Astrocyte (in vitro differentiated cells and primary cell): ENCODE results near the gene KLB. TPM values are rescaled to one million over a fixed set of nuclear protein-coding genes. Genes with fewer than 3 reads are reported as not detected.
"Not testable (repeated sequence)": the region's sequence is repeated elsewhere in the genome, so short reads cannot be mapped to it uniquely, and the experiment has no call there.

Source experiments
- DNase-seq: peaks from one replicate; pipeline ENCODE4 v3.0.0-alpha.2; 2010; ENCODE audit warnings: low read depth
- FAIRE-seq: peaks from 2 replicates; lab custom pipeline; 2011; peaks lifted over from hg19 to GRCh38; lab: Jason Lieb, UNC
- H2AFZ ChIP-seq: 2 replicates; pipeline ENCODE4 v1.6.0; 2012; ENCODE audit warnings: low read depth, low read length, inconsistent platforms
- H3K27ac ChIP-seq: 2 replicates; pipeline ENCODE4 v1.5.1; 2011; ENCODE audit warnings: low read depth, low read length, inconsistent platforms
- H3K27me3 ChIP-seq: 2 replicates; pipeline ENCODE4 v1.6.0; 2011; ENCODE audit warnings: low read length, inconsistent platforms; ENCODE audit not compliant: insufficient read depth
- H3K36me3 ChIP-seq: 2 replicates; pipeline ENCODE4 v1.5.1; 2011; ENCODE audit warnings: low read length, inconsistent platforms; ENCODE audit not compliant: insufficient read depth
- H3K4me1 ChIP-seq: 2 replicates; pipeline ENCODE4 v1.5.1; 2011; ENCODE audit warnings: low read length, inconsistent platforms; ENCODE audit not compliant: insufficient read depth
- H3K4me2 ChIP-seq: 2 replicates; pipeline ENCODE4 v1.6.0; 2012; ENCODE audit warnings: low read length, inconsistent platforms
- H3K4me3 ChIP-seq: 2 replicates; pipeline ENCODE4 v1.5.1; 2011; ENCODE audit warnings: low read depth, mild to moderate bottlenecking, low read length, inconsistent platforms; ENCODE audit not compliant: insufficient read depth
- H3K79me2 ChIP-seq: 2 replicates; pipeline ENCODE4 v1.6.0; 2012; ENCODE audit warnings: mild to moderate bottlenecking, low read length, inconsistent platforms; ENCODE audit not compliant: insufficient read depth
- H3K9ac ChIP-seq: 2 replicates; pipeline ENCODE4 v1.6.0; 2012; ENCODE audit warnings: mild to moderate bottlenecking, low read length, inconsistent platforms
- H3K9me3 ChIP-seq: 2 replicates; pipeline ENCODE4 v1.5.1; 2012; ENCODE audit warnings: low read depth, mild to moderate bottlenecking, low read length, inconsistent platforms; ENCODE audit not compliant: insufficient read depth
- H4K20me1 ChIP-seq: 2 replicates; pipeline ENCODE4 v1.6.0; 2012; ENCODE audit warnings: low read length, inconsistent platforms; ENCODE audit not compliant: insufficient read depth
- H3K27ac Mint-ChIP-seq: one replicate; pipeline ENCODE4 v1.8.0; 2021; ENCODE audit warnings: mild to moderate bottlenecking, mixed read lengths; ENCODE audit not compliant: unreplicated experiment
- H3K27me3 Mint-ChIP-seq: one replicate; pipeline ENCODE4 v1.8.0; 2021; ENCODE audit warnings: low read depth, mixed read lengths; ENCODE audit not compliant: unreplicated experiment
- H3K36me3 Mint-ChIP-seq: one replicate; pipeline ENCODE4 v1.8.0; 2021; ENCODE audit warnings: low read depth, mixed read lengths; ENCODE audit not compliant: unreplicated experiment
- H3K4me1 Mint-ChIP-seq: one replicate; pipeline ENCODE4 v1.8.0; 2021; ENCODE audit warnings: low read depth, mixed read lengths; ENCODE audit not compliant: unreplicated experiment
- H3K4me3 Mint-ChIP-seq: one replicate; pipeline ENCODE4 v1.8.0; 2021; ENCODE audit warnings: mild to moderate bottlenecking, moderate library complexity, mixed read lengths; ENCODE audit not compliant: unreplicated experiment
- H3K9me3 Mint-ChIP-seq: one replicate; pipeline ENCODE4 v1.8.0; 2021; ENCODE audit warnings: mild to moderate bottlenecking, mixed read lengths; ENCODE audit not compliant: unreplicated experiment
- EZH2 ChIP-seq: IDR thresholded peaks from 2 replicates; pipeline ENCODE4 v1.6.1; 2012; ENCODE audit warnings: mild to moderate bottlenecking, low read length, inconsistent platforms; ENCODE audit not compliant: insufficient read depth
- total RNA-seq: library from RNA; stranded (reverse); gene quantifications from 2 replicates; pipeline ENCODE4 v1.2.1, GENCODE V29; 2021
- TF ChIP-seq, protein P1 (sequence below): IDR thresholded peaks from 2 replicates; pipeline ENCODE4 v1.5.1; 2011; ENCODE audit warnings: low read depth, mild to moderate bottlenecking, inconsistent platforms, low read length, moderate library complexity; ENCODE audit not compliant: insufficient read depth

The KLB gene
- total RNA-seq, 1 donor from 2014 or later, result not detected

DNA sequence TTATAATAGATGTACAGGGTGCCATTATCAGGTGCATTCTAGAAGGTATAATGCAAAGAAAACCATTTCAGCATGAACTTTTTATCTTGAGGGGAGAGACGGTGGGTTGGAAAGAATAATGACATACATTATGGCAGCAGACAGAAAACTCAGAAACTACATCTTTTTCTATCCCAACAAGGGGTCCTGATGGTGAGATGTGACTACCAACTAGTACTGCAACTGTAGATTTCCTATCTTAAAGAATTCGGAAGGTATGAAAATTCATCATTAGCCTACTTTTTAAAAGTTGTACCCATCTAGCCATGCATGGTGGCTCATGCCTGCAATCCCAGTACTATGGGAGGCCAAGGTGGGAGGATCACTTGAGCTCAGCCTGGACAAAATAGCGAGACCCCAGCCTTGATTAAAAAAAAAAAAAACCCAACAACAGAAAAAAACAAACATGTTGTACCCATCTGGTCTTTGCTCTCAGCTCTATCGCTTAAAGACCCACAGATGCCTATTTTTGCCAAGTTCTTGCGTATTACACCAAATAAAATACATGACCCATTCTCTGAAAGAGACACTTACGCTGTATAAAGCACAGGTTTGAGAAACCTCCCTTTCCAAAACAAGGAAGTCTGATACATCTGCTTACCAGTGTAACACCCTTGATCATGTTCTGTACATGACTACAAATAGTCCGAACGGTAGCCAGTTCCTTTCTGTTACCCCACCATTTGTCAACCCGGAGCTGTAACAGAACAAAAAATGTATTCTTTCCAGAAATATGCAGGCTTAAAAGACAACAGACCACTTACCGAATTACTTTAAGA is 50.4 kb downstream of the KLB start:
- no peak for TF ChIP-seq EZH2
- TF ChIP-seq, protein P1, sequence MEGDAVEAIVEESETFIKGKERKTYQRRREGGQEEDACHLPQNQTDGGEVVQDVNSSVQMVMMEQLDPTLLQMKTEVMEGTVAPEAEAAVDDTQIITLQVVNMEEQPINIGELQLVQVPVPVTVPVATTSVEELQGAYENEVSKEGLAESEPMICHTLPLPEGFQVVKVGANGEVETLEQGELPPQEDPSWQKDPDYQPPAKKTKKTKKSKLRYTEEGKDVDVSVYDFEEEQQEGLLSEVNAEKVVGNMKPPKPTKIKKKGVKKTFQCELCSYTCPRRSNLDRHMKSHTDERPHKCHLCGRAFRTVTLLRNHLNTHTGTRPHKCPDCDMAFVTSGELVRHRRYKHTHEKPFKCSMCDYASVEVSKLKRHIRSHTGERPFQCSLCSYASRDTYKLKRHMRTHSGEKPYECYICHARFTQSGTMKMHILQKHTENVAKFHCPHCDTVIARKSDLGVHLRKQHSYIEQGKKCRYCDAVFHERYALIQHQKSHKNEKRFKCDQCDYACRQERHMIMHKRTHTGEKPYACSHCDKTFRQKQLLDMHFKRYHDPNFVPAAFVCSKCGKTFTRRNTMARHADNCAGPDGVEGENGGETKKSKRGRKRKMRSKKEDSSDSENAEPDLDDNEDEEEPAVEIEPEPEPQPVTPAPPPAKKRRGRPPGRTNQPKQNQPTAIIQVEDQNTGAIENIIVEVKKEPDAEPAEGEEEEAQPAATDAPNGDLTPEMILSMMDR, result no peak
- H3K4me3 Mint-ChIP-seq, result peak overlapping the region; percentile 98
- no peak for FAIRE-seq

DNA sequence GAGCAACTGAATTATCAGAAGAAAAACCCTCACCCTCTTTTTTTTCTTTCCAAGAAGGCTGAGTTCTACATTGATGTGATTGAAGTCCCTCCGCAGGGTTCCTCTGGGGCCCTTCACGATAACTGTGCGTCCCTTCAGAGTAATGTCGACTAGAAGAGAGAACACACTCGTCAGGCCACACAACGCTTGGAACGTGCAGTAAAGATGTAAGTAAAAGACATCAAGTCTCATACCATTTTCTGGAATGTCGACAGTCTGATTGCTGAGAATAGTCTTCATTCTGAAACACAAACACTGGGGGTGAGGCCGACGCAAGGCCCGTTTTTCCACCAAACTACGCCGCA is 51.4 kb downstream of the KLB start:
- peaks cover 42% of the 10 kb centered on the region for H3K36me3 ChIP-seq
- not testable (repeated sequence) for H3K9me3 ChIP-seq, DNase-seq, H3K27me3 Mint-ChIP-seq, H3K27me3 ChIP-seq, FAIRE-seq, H2AFZ ChIP-seq, H3K9me3 Mint-ChIP-seq
- H3K4me3 Mint-ChIP-seq, result peak overlapping the region; percentile 98
- H3K9ac ChIP-seq, result peak overlapping the region; percentile 97
- peaks cover 14% of the 10 kb centered on the region for H3K4me1 Mint-ChIP-seq
- peak overlapping the region; percentile 94 for H3K4me3 ChIP-seq
- H3K27ac Mint-ChIP-seq, result peak overlapping the region; percentile 100
- peaks cover 49% of the 10 kb centered on the region for H4K20me1 ChIP-seq
- H3K4me2 ChIP-seq, result peak overlapping the region; percentile 90
- H3K79me2 ChIP-seq, result peaks cover 52% of the 10 kb centered on the region
- H3K27ac ChIP-seq, result peak overlapping the region; percentile 94
- peaks cover 20% of the 10 kb centered on the region for H3K4me1 ChIP-seq
- H3K36me3 Mint-ChIP-seq, result peaks cover 24% of the 10 kb centered on the region

More for the DNA sequence above, 50.4 kb downstream of the KLB start:
- H3K27me3 Mint-ChIP-seq, result no peaks in the 10 kb centered on the region
- H3K4me1 ChIP-seq, result peaks cover 20% of the 10 kb centered on the region
- H4K20me1 ChIP-seq, result peaks cover 59% of the 10 kb centered on the region
- DNase-seq, result no peak
- H2AFZ ChIP-seq, result no peak overlapping the region
- H3K9me3 ChIP-seq, result no peaks in the 10 kb centered on the region
- peaks cover 16% of the 10 kb centered on the region for H3K4me1 Mint-ChIP-seq
- peak overlapping the region; percentile 94 for H3K4me3 ChIP-seq
- peaks cover 29% of the 10 kb centered on the region for H3K36me3 Mint-ChIP-seq
- H3K9ac ChIP-seq, result peak overlapping the region; percentile 97
- H3K9me3 Mint-ChIP-seq, result no peaks in the 10 kb centered on the region
- no peaks in the 10 kb centered on the region for H3K27me3 ChIP-seq
- H3K79me2 ChIP-seq, result peaks cover 59% of the 10 kb centered on the region
- no peak overlapping the region for H3K27ac ChIP-seq
- peak overlapping the region; percentile 100 for H3K27ac Mint-ChIP-seq
- H3K4me2 ChIP-seq, result peak overlapping the region; percentile 90
- H3K36me3 ChIP-seq, result peaks cover 52% of the 10 kb centered on the region

DNA sequence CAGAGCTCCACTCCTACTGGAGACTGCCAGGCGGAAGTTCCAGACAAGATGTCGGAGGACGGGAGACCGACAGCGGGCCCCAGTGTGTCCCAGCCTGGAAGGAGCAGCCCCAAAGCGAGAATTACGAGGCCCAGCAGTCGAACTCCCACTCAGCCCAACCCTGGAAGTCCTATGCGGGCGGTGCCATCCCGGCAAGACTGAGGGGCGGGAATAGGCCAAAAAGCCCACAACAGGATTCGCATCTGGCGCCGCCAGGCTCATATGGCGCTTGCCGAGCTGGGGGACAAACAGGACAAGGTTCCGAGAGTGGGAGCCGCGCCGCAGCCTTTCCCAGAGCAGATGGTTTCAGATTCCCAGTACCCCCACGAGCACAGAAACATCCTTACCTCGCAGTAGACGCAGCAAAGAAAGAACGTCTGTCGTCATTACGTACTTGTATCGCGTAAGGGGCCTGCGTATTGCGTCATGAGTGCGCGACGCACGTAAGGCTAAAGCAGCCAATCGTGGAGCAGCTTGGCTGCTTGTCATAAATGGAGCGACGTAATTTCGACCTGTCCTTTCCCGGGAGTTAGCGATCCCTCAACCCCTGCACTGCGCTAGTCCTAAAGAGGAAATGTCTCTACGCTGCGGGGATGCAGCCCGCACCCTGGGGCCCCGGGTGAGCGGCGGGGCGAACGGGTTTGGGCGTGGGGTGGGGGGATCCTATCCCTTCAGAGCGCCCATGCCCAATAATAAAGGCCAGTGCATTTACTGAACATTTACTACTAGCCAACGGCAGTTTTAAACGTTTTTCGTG is 52.0 kb downstream of the KLB start, which contains the start of the genes LIAS and RPL9:
Gene LIAS, plus strand, starts transcription at position 552 of the 796 bp plus-strand sequence. Its CDS starts 62 bp downstream, at position 614.
Gene RPL9, minus strand, starts transcription at position 418 of the 796 bp plus-strand sequence. CDS start 483 bp downstream, outside the sequence.
- Mint-ChIP-seq H3K4me3 (peak within 1 kb of the TSS; percentile 98), H3K9me3 (no peaks in the 10 kb centered on the region), H3K27ac (peak within 1 kb of the TSS; percentile 100), H3K27me3 (no peaks in the 10 kb centered on the region), H3K4me1 (peaks cover 14% of the 10 kb centered on the region), H3K36me3 (peaks cover 24% of the 10 kb centered on the region)
- Histone ChIP-seq H3K27me3 (no peaks in the 10 kb centered on the region), H3K4me1 (peaks cover 20% of the 10 kb centered on the region), H3K4me2 (peak within 1 kb of the TSS; percentile 90), H3K36me3 (peaks cover 36% of the 10 kb centered on the region), H3K9ac (peak within 1 kb of the TSS; percentile 97), H3K27ac (peak within 1 kb of the TSS; percentile 94), H3K79me2 (peaks cover 48% of the 10 kb centered on the region), H4K20me1 (peaks cover 43% of the 10 kb centered on the region), H2AFZ (peak within 1 kb of the TSS; percentile 82), H3K9me3 (no peaks in the 10 kb centered on the region), H3K4me3 (peak within 1 kb of the TSS; percentile 94)
- DNase-seq (peak; percentile 99), FAIRE-seq (peak; percentile 97)
- TF ChIP-seq, protein P1, result no peak
- TF ChIP-seq EZH2, result no peak
